ENCODE measurements around the gene WIZ.
"Not testable (repeated sequence)": the region's sequence is repeated elsewhere in the genome, so short reads cannot be mapped to it uniquely, and the experiment has no call there.

DNA sequence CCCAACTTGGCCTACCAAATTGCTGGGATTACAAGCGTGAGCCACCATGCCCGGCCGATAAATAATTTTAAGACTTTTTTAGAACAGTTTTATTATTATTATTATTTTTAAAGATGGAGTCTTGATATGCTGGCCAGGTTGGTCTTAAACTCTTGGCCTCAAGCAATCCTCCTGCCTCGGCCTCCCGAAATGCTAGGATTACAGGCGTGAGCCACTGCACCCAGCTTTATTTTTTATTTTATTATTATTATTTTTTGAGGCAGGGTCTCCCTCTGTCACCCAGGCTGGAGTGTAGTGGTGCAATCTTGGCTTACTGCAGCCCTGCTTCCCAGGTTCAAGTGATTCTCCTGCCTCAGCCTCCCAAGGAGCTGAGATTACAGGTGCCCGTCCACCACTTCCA lies 31.2 kb upstream of the WIZ start:
- TF ChIP-seq, protein P1, sequence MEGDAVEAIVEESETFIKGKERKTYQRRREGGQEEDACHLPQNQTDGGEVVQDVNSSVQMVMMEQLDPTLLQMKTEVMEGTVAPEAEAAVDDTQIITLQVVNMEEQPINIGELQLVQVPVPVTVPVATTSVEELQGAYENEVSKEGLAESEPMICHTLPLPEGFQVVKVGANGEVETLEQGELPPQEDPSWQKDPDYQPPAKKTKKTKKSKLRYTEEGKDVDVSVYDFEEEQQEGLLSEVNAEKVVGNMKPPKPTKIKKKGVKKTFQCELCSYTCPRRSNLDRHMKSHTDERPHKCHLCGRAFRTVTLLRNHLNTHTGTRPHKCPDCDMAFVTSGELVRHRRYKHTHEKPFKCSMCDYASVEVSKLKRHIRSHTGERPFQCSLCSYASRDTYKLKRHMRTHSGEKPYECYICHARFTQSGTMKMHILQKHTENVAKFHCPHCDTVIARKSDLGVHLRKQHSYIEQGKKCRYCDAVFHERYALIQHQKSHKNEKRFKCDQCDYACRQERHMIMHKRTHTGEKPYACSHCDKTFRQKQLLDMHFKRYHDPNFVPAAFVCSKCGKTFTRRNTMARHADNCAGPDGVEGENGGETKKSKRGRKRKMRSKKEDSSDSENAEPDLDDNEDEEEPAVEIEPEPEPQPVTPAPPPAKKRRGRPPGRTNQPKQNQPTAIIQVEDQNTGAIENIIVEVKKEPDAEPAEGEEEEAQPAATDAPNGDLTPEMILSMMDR (IDR thresholded peaks at IDR 0.05 in 2 of 3, conservative IDR thresholded peaks at IDR 0.05 in 1 of 3; ENCODE audit: control insufficient read depth in 2 of 3, extremely low read depth in 1 of 3, insufficient read depth in 1 of 3, low read depth in 3 of 3, low read length in 3 of 3): not testable (repeated sequence)
- TF ChIP-seq, protein P2, sequence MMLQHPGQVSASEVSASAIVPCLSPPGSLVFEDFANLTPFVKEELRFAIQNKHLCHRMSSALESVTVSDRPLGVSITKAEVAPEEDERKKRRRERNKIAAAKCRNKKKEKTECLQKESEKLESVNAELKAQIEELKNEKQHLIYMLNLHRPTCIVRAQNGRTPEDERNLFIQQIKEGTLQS (IDR thresholded peaks at IDR 0.05; ENCODE audit: borderline replicate concordance, extremely low read depth, low read depth, low read length): not testable (repeated sequence)
- TF ChIP-seq, protein P3, sequence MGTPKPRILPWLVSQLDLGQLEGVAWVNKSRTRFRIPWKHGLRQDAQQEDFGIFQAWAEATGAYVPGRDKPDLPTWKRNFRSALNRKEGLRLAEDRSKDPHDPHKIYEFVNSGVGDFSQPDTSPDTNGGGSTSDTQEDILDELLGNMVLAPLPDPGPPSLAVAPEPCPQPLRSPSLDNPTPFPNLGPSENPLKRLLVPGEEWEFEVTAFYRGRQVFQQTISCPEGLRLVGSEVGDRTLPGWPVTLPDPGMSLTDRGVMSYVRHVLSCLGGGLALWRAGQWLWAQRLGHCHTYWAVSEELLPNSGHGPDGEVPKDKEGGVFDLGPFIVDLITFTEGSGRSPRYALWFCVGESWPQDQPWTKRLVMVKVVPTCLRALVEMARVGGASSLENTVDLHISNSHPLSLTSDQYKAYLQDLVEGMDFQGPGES (IDR thresholded peaks at IDR 0.05): not testable (repeated sequence)
- TF ChIP-seq EZH2 (IDR thresholded peaks at IDR 0.05; ENCODE audit: borderline replicate concordance, control insufficient read depth, low read depth, low read length); HDAC2 (IDR thresholded peaks at IDR 0.05); SREBF2 (IDR thresholded peaks at IDR 0.05; ENCODE audit: low read length): not testable (repeated sequence)
- TF ChIP-seq, protein P4, sequence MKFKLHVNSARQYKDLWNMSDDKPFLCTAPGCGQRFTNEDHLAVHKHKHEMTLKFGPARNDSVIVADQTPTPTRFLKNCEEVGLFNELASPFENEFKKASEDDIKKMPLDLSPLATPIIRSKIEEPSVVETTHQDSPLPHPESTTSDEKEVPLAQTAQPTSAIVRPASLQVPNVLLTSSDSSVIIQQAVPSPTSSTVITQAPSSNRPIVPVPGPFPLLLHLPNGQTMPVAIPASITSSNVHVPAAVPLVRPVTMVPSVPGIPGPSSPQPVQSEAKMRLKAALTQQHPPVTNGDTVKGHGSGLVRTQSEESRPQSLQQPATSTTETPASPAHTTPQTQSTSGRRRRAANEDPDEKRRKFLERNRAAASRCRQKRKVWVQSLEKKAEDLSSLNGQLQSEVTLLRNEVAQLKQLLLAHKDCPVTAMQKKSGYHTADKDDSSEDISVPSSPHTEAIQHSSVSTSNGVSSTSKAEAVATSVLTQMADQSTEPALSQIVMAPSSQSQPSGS (IDR thresholded peaks at IDR 0.05; ENCODE audit: low read length): not testable (repeated sequence)
- TF ChIP-seq, protein P5, sequence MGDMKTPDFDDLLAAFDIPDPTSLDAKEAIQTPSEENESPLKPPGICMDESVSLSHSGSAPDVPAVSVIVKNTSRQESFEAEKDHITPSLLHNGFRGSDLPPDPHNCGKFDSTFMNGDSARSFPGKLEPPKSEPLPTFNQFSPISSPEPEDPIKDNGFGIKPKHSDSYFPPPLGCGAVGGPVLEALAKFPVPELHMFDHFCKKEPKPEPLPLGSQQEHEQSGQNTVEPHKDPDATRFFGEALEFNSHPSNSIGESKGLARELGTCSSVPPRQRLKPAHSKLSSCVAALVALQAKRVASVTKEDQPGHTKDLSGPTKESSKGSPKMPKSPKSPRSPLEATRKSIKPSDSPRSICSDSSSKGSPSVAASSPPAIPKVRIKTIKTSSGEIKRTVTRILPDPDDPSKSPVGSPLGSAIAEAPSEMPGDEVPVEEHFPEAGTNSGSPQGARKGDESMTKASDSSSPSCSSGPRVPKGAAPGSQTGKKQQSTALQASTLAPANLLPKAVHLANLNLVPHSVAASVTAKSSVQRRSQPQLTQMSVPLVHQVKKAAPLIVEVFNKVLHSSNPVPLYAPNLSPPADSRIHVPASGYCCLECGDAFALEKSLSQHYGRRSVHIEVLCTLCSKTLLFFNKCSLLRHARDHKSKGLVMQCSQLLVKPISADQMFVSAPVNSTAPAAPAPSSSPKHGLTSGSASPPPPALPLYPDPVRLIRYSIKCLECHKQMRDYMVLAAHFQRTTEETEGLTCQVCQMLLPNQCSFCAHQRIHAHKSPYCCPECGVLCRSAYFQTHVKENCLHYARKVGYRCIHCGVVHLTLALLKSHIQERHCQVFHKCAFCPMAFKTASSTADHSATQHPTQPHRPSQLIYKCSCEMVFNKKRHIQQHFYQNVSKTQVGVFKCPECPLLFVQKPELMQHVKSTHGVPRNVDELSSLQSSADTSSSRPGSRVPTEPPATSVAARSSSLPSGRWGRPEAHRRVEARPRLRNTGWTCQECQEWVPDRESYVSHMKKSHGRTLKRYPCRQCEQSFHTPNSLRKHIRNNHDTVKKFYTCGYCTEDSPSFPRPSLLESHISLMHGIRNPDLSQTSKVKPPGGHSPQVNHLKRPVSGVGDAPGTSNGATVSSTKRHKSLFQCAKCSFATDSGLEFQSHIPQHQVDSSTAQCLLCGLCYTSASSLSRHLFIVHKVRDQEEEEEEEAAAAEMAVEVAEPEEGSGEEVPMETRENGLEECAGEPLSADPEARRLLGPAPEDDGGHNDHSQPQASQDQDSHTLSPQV (IDR thresholded peaks at IDR 0.05): not testable (repeated sequence)
